ENCODE measurements around the gene KCNH3. TPM values are rescaled to one million over a fixed set of nuclear protein-coding genes. Genes with fewer than 3 reads are reported as not detected.

KCNH3 gene
- polyA plus RNA-seq, 1 donor from 2014 or later, result 0.63 TPM

DNA sequence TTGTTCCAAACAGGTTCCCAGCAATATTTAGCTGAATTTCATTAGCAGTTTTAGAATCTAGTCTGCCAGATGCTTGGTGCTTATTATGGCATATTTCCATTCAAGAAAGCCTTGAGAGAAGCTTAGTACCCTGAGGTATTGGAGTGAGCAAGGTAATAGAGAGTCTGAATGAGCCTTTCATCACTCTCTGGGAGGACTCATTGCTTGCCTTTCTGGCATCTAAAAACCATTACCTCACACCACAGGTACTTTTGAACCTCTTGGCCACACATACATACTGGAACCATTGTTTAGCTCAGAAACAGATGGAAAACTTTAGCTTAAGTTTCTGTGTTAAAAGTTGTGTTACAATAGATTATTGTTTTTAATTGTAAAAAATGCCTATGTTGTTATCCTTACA lies 27.4 kb upstream of the KCNH3 start:
- TF ChIP-seq EZH2 (IDR thresholded peaks at IDR 0.05; ENCODE audit: borderline replicate concordance, insufficient read depth, low read length, poor library complexity, severe bottlenecking) (no peak), POLR2AphosphoS5 (IDR thresholded peaks at IDR 0.05) (no peak), MXI1 (conservative IDR thresholded peaks at IDR 0.05; ENCODE audit: poor library complexity, severe bottlenecking) (no peak), SMC3 (conservative IDR thresholded peaks at IDR 0.05; ENCODE audit: poor library complexity) (no peak)
- Histone ChIP-seq H3K79me2 (replicated peaks; ENCODE audit: insufficient read depth, low read length) (no peaks in the 10 kb centered on the region), H3K9me3 (ENCODE audit: low read length) (no peaks in the 10 kb centered on the region), H3K36me3 (ENCODE audit: insufficient read depth, low read length) (no peaks in the 10 kb centered on the region), H3K27ac (ENCODE audit: low read length) (no peak overlapping the region), H3K4me2 (ENCODE audit: low read length) (no peak overlapping the region), H2AFZ (ENCODE audit: low read depth, low read length) (no peak overlapping the region), H3K9me2 (ENCODE audit: insufficient read depth, low read length) (no peaks in the 10 kb centered on the region), H3K4me3 (ENCODE audit: low read length) (no peak overlapping the region), H3K27me3 (ENCODE audit: insufficient read depth, low read depth, low read length) (no peaks in the 10 kb centered on the region), H3K9ac (ENCODE audit: low read length) (no peak overlapping the region), H3F3A (ENCODE audit: insufficient read depth, low read length, poor library complexity, severe bottlenecking) (no peaks in the 10 kb centered on the region), H4K20me1 (ENCODE audit: insufficient read depth) (no peaks in the 10 kb centered on the region)

DNA sequence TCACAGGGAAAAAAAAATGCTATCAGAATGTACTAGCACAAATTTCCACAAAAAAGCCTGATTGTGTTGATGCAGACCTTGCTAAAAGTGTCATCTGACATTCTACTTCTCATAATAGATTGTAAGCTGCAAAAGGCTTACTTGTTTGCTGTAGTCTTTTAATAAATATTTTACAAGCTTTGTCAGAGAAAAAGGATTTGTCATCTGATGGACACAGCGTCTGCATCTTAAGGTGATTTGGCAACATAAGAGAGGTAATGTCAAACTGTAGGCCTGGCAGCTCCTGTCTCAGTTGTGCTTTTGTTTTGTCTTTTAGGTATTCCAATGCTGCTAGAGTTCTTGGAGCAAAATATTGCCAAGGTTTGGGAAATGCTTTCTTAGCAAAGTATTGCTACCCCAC lies 26.3 kb upstream of the KCNH3 start:
- H4K20me1 ChIP-seq (ENCODE audit: insufficient read depth), result no peaks in the 10 kb centered on the region
- H3F3A ChIP-seq (ENCODE audit: insufficient read depth, low read length, poor library complexity, severe bottlenecking), result no peaks in the 10 kb centered on the region
- no peaks in the 10 kb centered on the region for H3K27me3 ChIP-seq (ENCODE audit: insufficient read depth, low read depth, low read length)
- no peak overlapping the region for H3K4me3 ChIP-seq (ENCODE audit: low read length)
- no peaks in the 10 kb centered on the region for H3K9me3 ChIP-seq (ENCODE audit: low read length)
- no peaks in the 10 kb centered on the region for H3K79me2 ChIP-seq (replicated peaks; ENCODE audit: insufficient read depth, low read length)
- no peak overlapping the region for H2AFZ ChIP-seq (ENCODE audit: low read depth, low read length)
- H3K36me3 ChIP-seq (ENCODE audit: insufficient read depth, low read length), result no peaks in the 10 kb centered on the region
- H3K9ac ChIP-seq (ENCODE audit: low read length), result no peak overlapping the region
- H3K4me2 ChIP-seq (ENCODE audit: low read length), result no peak overlapping the region
- no peak for TF ChIP-seq TAF1 (IDR thresholded peaks at IDR 0.05; ENCODE audit: low read depth)
- TF ChIP-seq POLR2AphosphoS5 (IDR thresholded peaks at IDR 0.05), result no peak
- TF ChIP-seq EZH2 (IDR thresholded peaks at IDR 0.05; ENCODE audit: borderline replicate concordance, insufficient read depth, low read length, poor library complexity, severe bottlenecking), result no peak
- TF ChIP-seq MXI1 (conservative IDR thresholded peaks at IDR 0.05; ENCODE audit: poor library complexity, severe bottlenecking), result no peak
- TF ChIP-seq RAD21 (conservative IDR thresholded peaks at IDR 0.05), result no peak
- TF ChIP-seq, protein P1, sequence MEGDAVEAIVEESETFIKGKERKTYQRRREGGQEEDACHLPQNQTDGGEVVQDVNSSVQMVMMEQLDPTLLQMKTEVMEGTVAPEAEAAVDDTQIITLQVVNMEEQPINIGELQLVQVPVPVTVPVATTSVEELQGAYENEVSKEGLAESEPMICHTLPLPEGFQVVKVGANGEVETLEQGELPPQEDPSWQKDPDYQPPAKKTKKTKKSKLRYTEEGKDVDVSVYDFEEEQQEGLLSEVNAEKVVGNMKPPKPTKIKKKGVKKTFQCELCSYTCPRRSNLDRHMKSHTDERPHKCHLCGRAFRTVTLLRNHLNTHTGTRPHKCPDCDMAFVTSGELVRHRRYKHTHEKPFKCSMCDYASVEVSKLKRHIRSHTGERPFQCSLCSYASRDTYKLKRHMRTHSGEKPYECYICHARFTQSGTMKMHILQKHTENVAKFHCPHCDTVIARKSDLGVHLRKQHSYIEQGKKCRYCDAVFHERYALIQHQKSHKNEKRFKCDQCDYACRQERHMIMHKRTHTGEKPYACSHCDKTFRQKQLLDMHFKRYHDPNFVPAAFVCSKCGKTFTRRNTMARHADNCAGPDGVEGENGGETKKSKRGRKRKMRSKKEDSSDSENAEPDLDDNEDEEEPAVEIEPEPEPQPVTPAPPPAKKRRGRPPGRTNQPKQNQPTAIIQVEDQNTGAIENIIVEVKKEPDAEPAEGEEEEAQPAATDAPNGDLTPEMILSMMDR (IDR thresholded peaks at IDR 0.05; ENCODE audit: poor library complexity, severe bottlenecking), result no peak
- H3K27ac ChIP-seq (ENCODE audit: low read length), result no peak overlapping the region
- H3K9me2 ChIP-seq (ENCODE audit: insufficient read depth, low read length), result no peaks in the 10 kb centered on the region

DNA sequence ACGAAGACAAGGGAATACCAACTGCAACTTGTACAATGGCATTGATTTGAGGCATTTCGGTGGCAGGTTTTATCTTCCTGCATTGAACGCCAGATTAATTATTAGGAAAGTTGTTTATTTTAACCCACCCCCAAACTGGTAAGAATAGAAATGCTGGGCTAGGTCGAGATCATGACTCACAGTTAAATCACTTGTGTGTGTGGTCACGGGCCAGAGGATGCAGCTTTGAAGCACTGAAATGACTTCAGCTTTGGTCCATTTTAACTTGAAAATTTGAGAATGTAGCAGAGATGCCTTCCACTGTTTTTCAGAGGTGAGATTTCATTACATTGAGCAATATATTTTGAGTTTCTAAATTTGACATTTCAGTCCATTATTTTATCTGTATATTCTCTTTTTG lies 23.6 kb upstream of the KCNH3 start:
- Histone ChIP-seq H3K27ac (ENCODE audit: low read length) (no peak overlapping the region), H3K79me2 (replicated peaks; ENCODE audit: insufficient read depth, low read length) (no peaks in the 10 kb centered on the region), H3K4me2 (ENCODE audit: low read length) (no peak overlapping the region), H3K4me3 (ENCODE audit: low read length) (no peak overlapping the region), H3K27me3 (ENCODE audit: insufficient read depth, low read depth, low read length) (no peaks in the 10 kb centered on the region), H3K9ac (ENCODE audit: low read length) (no peak overlapping the region), H3K9me2 (ENCODE audit: insufficient read depth, low read length) (no peaks in the 10 kb centered on the region), H4K20me1 (ENCODE audit: insufficient read depth) (no peaks in the 10 kb centered on the region), H3F3A (ENCODE audit: insufficient read depth, low read length, poor library complexity, severe bottlenecking) (no peaks in the 10 kb centered on the region), H2AFZ (ENCODE audit: low read depth, low read length) (no peak overlapping the region), H3K36me3 (ENCODE audit: insufficient read depth, low read length) (no peaks in the 10 kb centered on the region), H3K9me3 (ENCODE audit: low read length) (no peaks in the 10 kb centered on the region)
- no peak for TF ChIP-seq POLR2AphosphoS5 (IDR thresholded peaks at IDR 0.05)

DNA sequence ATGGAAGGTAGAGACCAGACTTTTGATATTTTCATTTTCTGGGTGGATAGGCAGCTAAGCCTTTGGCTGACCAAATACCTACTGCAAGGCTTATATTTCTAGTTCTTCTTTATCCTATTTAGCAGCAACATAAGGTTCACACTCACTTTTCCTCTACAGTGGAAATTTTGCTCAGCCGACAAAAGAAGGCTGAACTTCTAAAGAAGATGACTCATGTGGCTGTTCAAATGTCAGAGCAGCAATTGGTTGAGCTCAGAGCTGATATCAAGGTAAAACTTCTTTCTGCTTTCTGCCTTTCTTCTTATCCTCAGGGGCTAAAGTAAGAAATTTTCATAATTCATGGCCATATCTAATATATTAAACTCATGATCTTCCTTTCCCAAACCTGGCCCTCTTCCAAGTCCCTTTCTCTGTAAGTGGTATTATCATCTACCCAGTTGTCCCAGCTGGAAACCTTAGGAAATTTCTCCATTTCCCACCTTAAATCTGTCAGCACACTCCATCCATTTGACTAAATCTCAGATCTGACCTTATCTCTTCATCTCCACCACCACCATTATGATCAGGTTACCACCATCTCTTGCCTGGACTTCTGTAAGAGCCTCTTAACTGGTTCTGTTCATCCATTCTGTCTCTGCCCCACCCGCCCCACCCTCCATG lies 19.8 kb upstream of the KCNH3 start:
- Histone ChIP-seq H3K27me3 (ENCODE audit: insufficient read depth, low read depth, low read length) (no peaks in the 10 kb centered on the region), H3K9me2 (ENCODE audit: insufficient read depth, low read length) (no peaks in the 10 kb centered on the region), H3K4me2 (ENCODE audit: low read length) (no peak overlapping the region), H3F3A (ENCODE audit: insufficient read depth, low read length, poor library complexity, severe bottlenecking) (no peaks in the 10 kb centered on the region), H4K20me1 (ENCODE audit: insufficient read depth) (no peaks in the 10 kb centered on the region), H2AFZ (ENCODE audit: low read depth, low read length) (no peak overlapping the region), H3K79me2 (replicated peaks; ENCODE audit: insufficient read depth, low read length) (no peaks in the 10 kb centered on the region), H3K36me3 (ENCODE audit: insufficient read depth, low read length) (no peaks in the 10 kb centered on the region), H3K9ac (ENCODE audit: low read length) (no peak overlapping the region), H3K9me3 (ENCODE audit: low read length) (no peaks in the 10 kb centered on the region), H3K27ac (ENCODE audit: low read length) (no peak overlapping the region), H3K4me3 (ENCODE audit: low read length) (no peak overlapping the region)
- TF ChIP-seq EZH2 (IDR thresholded peaks at IDR 0.05; ENCODE audit: borderline replicate concordance, insufficient read depth, low read length, poor library complexity, severe bottlenecking) (no peak), SMC3 (conservative IDR thresholded peaks at IDR 0.05; ENCODE audit: poor library complexity) (no peak), EP300 (conservative IDR thresholded peaks at IDR 0.05; ENCODE audit: poor library complexity, severe bottlenecking) (no peak), RAD21 (conservative IDR thresholded peaks at IDR 0.05) (no peak), POLR2AphosphoS5 (IDR thresholded peaks at IDR 0.05) (no peak), MXI1 (conservative IDR thresholded peaks at IDR 0.05; ENCODE audit: poor library complexity, severe bottlenecking) (no peak)
- TF ChIP-seq, protein P2, sequence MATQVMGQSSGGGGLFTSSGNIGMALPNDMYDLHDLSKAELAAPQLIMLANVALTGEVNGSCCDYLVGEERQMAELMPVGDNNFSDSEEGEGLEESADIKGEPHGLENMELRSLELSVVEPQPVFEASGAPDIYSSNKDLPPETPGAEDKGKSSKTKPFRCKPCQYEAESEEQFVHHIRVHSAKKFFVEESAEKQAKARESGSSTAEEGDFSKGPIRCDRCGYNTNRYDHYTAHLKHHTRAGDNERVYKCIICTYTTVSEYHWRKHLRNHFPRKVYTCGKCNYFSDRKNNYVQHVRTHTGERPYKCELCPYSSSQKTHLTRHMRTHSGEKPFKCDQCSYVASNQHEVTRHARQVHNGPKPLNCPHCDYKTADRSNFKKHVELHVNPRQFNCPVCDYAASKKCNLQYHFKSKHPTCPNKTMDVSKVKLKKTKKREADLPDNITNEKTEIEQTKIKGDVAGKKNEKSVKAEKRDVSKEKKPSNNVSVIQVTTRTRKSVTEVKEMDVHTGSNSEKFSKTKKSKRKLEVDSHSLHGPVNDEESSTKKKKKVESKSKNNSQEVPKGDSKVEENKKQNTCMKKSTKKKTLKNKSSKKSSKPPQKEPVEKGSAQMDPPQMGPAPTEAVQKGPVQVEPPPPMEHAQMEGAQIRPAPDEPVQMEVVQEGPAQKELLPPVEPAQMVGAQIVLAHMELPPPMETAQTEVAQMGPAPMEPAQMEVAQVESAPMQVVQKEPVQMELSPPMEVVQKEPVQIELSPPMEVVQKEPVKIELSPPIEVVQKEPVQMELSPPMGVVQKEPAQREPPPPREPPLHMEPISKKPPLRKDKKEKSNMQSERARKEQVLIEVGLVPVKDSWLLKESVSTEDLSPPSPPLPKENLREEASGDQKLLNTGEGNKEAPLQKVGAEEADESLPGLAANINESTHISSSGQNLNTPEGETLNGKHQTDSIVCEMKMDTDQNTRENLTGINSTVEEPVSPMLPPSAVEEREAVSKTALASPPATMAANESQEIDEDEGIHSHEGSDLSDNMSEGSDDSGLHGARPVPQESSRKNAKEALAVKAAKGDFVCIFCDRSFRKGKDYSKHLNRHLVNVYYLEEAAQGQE (IDR thresholded peaks at IDR 0.05; ENCODE audit: borderline replicate concordance), result no peak
- TF ChIP-seq, protein P1 (IDR thresholded peaks at IDR 0.05; ENCODE audit: poor library complexity, severe bottlenecking), result no peak
